Measurements from ENCODE around the gene NDE1.

DNA sequence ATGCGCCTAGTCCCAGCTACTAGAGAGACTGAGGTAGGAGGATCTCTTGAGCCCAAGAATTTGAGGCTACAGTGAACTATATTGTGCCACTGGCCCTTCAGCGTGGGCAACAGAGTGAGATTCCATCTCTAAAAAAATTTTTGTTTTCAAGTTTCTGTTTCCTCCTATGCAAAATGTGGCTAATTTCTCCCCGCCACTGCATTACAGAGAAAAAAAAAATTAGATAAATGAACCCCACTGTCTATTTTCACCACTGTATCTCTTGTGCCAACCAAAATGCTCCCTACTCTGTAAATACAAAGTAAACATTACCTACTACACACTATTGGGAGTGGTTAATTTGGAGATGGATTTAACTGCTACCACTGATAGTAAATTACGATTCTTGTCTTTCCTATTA lies 9.1 kb upstream of the NDE1 start:
- TF ChIP-seq CTCF (IDR thresholded peaks at IDR 0.05) (no peak), EZH2 (IDR thresholded peaks at IDR 0.05; ENCODE audit: borderline replicate concordance, insufficient read depth, low read depth, low read length, poor library complexity, severe bottlenecking) (no peak)
